Measurements from ENCODE around the gene ANKRD52.

DNA sequence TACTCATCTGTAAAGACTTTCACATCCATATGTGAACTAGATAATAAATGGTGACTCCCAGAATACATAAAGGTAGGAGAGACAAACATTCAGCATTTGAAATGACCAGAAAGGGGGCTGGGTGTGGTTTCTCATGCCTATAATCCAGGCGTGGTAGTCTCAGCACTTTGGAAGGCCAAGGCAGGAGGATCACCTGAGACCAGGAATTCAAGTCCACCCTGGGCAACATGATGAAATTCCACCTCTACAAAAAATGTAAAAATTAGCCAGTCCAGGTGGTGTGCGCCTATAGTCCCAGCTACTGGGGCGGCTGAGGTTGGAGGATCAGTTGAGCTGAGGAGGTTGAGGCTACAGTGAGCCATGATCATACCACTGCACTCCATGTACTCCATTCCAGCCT is 46.1 kb upstream of the ANKRD52 start:
- TF ChIP-seq, protein P1, sequence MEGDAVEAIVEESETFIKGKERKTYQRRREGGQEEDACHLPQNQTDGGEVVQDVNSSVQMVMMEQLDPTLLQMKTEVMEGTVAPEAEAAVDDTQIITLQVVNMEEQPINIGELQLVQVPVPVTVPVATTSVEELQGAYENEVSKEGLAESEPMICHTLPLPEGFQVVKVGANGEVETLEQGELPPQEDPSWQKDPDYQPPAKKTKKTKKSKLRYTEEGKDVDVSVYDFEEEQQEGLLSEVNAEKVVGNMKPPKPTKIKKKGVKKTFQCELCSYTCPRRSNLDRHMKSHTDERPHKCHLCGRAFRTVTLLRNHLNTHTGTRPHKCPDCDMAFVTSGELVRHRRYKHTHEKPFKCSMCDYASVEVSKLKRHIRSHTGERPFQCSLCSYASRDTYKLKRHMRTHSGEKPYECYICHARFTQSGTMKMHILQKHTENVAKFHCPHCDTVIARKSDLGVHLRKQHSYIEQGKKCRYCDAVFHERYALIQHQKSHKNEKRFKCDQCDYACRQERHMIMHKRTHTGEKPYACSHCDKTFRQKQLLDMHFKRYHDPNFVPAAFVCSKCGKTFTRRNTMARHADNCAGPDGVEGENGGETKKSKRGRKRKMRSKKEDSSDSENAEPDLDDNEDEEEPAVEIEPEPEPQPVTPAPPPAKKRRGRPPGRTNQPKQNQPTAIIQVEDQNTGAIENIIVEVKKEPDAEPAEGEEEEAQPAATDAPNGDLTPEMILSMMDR (IDR thresholded peaks at IDR 0.05), result no peak
- TF ChIP-seq POLR2A (IDR thresholded peaks at IDR 0.05), result no peak

Measured in Peyer's patch (tissue), 4 donors.